ENCODE data around the gene VAC14.

- TF ChIP-seq POLR2A (IDR thresholded peaks at IDR 0.05; ENCODE audit: low read depth, low read length) (no peak), POLR2AphosphoS5 (IDR thresholded peaks at IDR 0.05; ENCODE audit: low read depth, low read length) (no peak), SPI1 (IDR thresholded peaks at IDR 0.05; ENCODE audit: low read depth, low read length) (no peak), TAF1 (IDR thresholded peaks at IDR 0.05; ENCODE audit: low read depth, low read length) (no peak), POU2F2 (IDR thresholded peaks at IDR 0.05; ENCODE audit: low read depth, low read length) (no peak), PAX5 (IDR thresholded peaks at IDR 0.05; ENCODE audit: insufficient read depth, low read length, severe bottlenecking) (no peak)
Observed at GRCh38 chr16:70688246-70688742, 112.7 kb downstream of the VAC14 start.

Data from GM12891 (cell line).